Activated T-helper 1 cell treated with Interleukin-2 at 50 U/mL for 16 hours (primary cell): ENCODE measurements around the gene GSDME.

Experiments used
- DNase-seq: peaks from one replicate; pipeline ENCODE4 v3.0.0-alpha.2; 2020; ENCODE audit warnings: low read depth

GSDME gene

GRCh38 chr7:24652251-24652939 lies 104.9 kb downstream of the GSDME start:
- no peak for DNase-seq
